Measurements from ENCODE around the gene NOP14. TPM values are rescaled to one million over a fixed set of nuclear protein-coding genes. Genes with fewer than 3 reads are reported as not detected.
A peak's percentile ranks its signal among the peaks of the same experiment; 100 is the strongest.

Gene NOP14
- total and polyA plus RNA-seq, 2 of the 8 experiments (the other 6 are each of a cell fraction or from before 2014, with no cell fraction given): 8.6 to 45.3 TPM

GRCh38 chr4:2924765-2925301 is 38.4 kb downstream of the NOP14 start:
- Histone ChIP-seq H4K20me1 (replicated peaks in 1 of 2; ENCODE audit: control insufficient read depth in 1 of 2, insufficient read depth in 2 of 2, low read length in 2 of 2) (peaks cover 0 to 4% of the 10 kb centered on the region in 2 experiments), H3K23me2 (ENCODE audit: low read depth, low read length) (no peaks in the 10 kb centered on the region), H4K8ac (ENCODE audit: extremely low read depth, insufficient read depth, low read length) (no peak overlapping the region; the same call in 1 of the 2 replicates), H3K56ac (replicated peaks; ENCODE audit: insufficient read length, low read depth, low read length) (no peak overlapping the region), H3K4me1 (replicated peaks in 1 of 4; ENCODE audit: control insufficient read depth in 3 of 4, insufficient read depth in 4 of 4, low read length in 3 of 4) (peaks cover 3 to 14% (median 8%) of the 10 kb centered on the region in 4 experiments; a peak in 6 of 7 replicates), H2BK12ac (ENCODE audit: low read depth, low read length) (peak overlapping the region; percentile 97; the same call in 1 of the 2 replicates), H2AK5ac (ENCODE audit: low read depth, low read length) (peak overlapping the region; percentile 53; the same call in 1 of the 2 replicates), H3K79me1 (ENCODE audit: low read depth, low read length) (no peaks in the 10 kb centered on the region; the same call in none of the 2 replicates), H2BK15ac (ENCODE audit: low read length) (0 out of 2 replicates have a peak overlapping the region, but pooled peaks have one; percentile 61), H3K36me3 (ENCODE audit: control insufficient read depth in 2 of 4, insufficient read depth in 4 of 4, low read length in 3 of 4) (peaks cover 4 to 26% (median 15%) of the 10 kb centered on the region in 4 experiments), H2BK120ac (replicated peaks; ENCODE audit: low read depth, low read length) (no peak overlapping the region), H3K4ac (replicated peaks; ENCODE audit: insufficient read length, low read depth, low read length) (no peak overlapping the region), H4K5ac (ENCODE audit: insufficient read length, low read depth, low read length) (no peak overlapping the region), H4K91ac (replicated peaks; ENCODE audit: insufficient read length, low read length) (no peak overlapping the region), H3K23ac (ENCODE audit: insufficient read length) (no peak overlapping the region), H2BK20ac (ENCODE audit: low read length) (no peak overlapping the region), H3K18ac (ENCODE audit: extremely low read depth, low read length) (no peak overlapping the region), H3K14ac (ENCODE audit: insufficient read length) (no peak overlapping the region), H3K27ac (ENCODE audit: low read depth, low read length) (no peak overlapping the region), H3K79me2 (ENCODE audit: control insufficient read depth in 1 of 2, insufficient read depth in 2 of 2, low read length in 2 of 2) (no peaks in the 10 kb centered on the region; a peak in 2 of 4 replicates), H3K9me3 (ENCODE audit: insufficient read depth in 2 of 2, low read depth in 1 of 2, low read length in 1 of 2) (peaks cover 0 to 8% of the 10 kb centered on the region in 2 experiments; a peak in 1 of 4 replicates), H3K9ac (replicated peaks in 1 of 4; ENCODE audit: extremely low read depth in 1 of 4, low read depth in 3 of 4, low read length in 3 of 4) (no peak overlapping the region), H3K4me2 (ENCODE audit: insufficient read depth in 1 of 2, low read depth in 2 of 2, low read length in 2 of 2) (no peak overlapping the region), H2BK5ac (ENCODE audit: low read depth, low read length) (peak overlapping the region; percentile 84), H3K27me3 (replicated peaks in 1 of 4; ENCODE audit: control insufficient read depth in 3 of 4, extremely low read depth in 1 of 4, insufficient read depth in 3 of 4, low read length in 3 of 4) (no peaks in the 10 kb centered on the region), H3K4me3 (ENCODE audit: extremely low read depth in 1 of 4, insufficient read depth in 2 of 4, low read depth in 3 of 4, low read length in 4 of 4) (no peak overlapping the region), H2AFZ (ENCODE audit: low read length) (no peak overlapping the region)
- 95% methylated on average over 7 of the region's 7 CpGs; no CpG with 5 or more reads in 1 of the 2 experiments for WGBS, 2 experiments (ENCODE audit: extremely low coverage in 1 of 2, insufficient coverage in 1 of 2, insufficient read length in 1 of 2, insufficient replicate concordance in 2 of 2, low coverage in 1 of 2, low lambda C conversion rate in 2 of 2, missing lambda C conversion rate in 1 of 2)
- DNase-seq (ENCODE audit: low read depth in 1 of 2, low spot score in 2 of 2) (no peak), FAIRE-seq (no peak)
- ChIA-PET POLR2A (ENCODE audit: partially characterized antibody) (interaction anchor here (0.7 to 5.7 kb wide), 5 partner anchors 10 to 37 kb away, joined by 3 to 45 read pairs (median 5); no protein-coding TSS in a partner anchor), CTCF (ENCODE audit: partially characterized antibody) (interaction anchor here (0.7 to 3.7 kb wide), 2 partner anchors 12 to 139 kb away, joined by 3 to 13 read pairs; no protein-coding TSS in a partner anchor)
- TF ChIP-seq HDAC6 (IDR thresholded peaks at IDR 0.05; ENCODE audit: low read depth, low read length) (no peak), BRCA1 (IDR thresholded peaks at IDR 0.05; ENCODE audit: low read depth, low read length) (no peak), CHD2 (IDR thresholded peaks at IDR 0.05; ENCODE audit: low read length) (no peak), TAF1 (IDR thresholded peaks at IDR 0.05; ENCODE audit: low read depth, low read length) (no peak), CEBPB (IDR thresholded peaks at IDR 0.05; ENCODE audit: low read depth, low read length) (no peak), EZH2 (IDR thresholded peaks at IDR 0.05; ENCODE audit: low read depth, low read length, severe bottlenecking) (no peak), RBBP5 (IDR thresholded peaks at IDR 0.05; ENCODE audit: borderline replicate concordance, low read depth, low read length) (no peak), CTCF (IDR thresholded peaks at IDR 0.05; ENCODE audit: control extremely low read depth in 1 of 3, insufficient read depth in 1 of 3, low read depth in 1 of 3, low read length in 3 of 3) (no peak), SP1 (IDR thresholded peaks at IDR 0.05; ENCODE audit: low read depth, low read length) (no peak)
- TF ChIP-seq, protein P1, sequence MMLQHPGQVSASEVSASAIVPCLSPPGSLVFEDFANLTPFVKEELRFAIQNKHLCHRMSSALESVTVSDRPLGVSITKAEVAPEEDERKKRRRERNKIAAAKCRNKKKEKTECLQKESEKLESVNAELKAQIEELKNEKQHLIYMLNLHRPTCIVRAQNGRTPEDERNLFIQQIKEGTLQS (IDR thresholded peaks at IDR 0.05; ENCODE audit: insufficient read depth, low read depth, low read length): no peak
